ENCODE results near the gene SYCE3.
A peak's percentile ranks its signal among the peaks of the same experiment; 100 is the strongest.
"Not testable (repeated sequence)": the region's sequence is repeated elsewhere in the genome, so short reads cannot be mapped to it uniquely, and the experiment has no call there.

Gene SYCE3

DNA sequence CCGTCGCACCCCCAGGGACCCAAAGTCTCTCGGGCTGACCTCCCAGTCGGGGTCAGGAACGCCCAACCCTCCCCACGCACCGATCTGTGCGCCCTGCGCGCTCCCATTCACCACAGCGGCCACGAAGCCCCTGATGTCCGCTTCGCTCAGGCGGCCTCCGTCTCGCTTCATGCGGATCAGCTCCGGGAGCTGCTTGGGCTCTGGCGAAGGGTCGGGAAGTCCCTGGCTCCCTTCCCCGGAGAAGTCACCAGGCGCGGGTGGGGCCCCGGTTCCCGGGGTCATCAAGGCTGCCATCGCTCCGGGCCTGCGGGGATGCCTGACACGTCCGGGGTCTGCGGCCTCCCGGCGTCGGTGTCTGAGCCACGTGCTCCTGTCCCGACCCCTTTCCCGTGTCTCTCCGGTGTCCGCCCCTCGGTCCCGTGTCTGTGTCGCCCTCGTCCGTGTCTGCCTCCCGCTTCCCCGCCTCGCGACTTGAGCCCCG lies 33.3 kb downstream of the SYCE3 start:
- no peak for DNase-seq

- no peak for DNase-seq
Measured at GRCh38 chr22:50528682-50529415, 33.9 kb downstream of the SYCE3 start.

- DNase-seq: no peak
Measured at GRCh38 chr22:50527921-50528681, 34.6 kb downstream of the SYCE3 start.

DNA sequence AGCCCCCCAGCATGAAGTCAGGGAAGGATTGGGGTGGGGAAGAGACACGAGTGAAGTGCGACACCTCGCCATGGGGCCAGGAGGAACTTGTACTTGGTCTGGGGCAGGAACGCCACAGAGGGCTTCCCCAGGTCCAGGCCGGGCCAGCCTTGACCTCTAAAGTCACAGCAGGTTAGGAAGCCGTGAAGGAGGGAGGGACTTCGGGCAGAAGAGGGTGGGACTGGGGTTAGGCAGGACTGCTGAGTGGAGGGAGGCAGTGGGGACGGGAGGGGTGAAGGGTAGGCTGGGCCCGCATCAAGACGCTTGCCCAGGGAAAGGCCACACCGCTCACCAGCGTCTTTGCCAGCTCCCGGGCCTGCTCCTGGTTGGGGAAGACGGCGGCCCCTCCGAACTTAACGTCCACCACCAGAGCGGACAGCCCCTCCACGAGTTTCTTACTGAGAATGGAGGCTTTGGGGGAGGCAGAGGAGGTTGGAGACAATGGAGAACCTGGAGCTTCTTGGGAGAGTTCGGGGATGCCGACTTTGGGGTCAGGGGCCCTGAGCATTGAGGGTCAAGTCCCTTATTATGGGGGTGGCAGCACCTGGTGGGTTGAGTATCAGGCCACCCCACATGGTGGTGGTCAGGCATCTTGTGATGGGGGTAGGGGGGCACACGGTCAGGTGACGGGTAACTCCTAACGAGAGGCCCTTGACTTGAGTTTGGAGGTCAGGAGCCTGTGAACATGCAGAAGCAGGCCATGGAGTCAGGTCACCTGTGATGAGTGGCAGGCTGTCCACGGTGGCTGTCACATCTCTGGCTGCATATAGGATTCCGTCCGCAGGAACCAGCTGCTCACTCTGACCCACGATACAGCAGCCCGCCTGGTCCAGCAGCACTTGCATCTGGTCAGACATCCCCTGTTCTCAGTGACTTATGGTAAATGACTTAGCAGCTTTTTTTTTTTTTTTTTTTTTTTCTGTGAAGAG lies 35.6 kb downstream of the SYCE3 start:
- DNase-seq: peak; percentile 80

DNA sequence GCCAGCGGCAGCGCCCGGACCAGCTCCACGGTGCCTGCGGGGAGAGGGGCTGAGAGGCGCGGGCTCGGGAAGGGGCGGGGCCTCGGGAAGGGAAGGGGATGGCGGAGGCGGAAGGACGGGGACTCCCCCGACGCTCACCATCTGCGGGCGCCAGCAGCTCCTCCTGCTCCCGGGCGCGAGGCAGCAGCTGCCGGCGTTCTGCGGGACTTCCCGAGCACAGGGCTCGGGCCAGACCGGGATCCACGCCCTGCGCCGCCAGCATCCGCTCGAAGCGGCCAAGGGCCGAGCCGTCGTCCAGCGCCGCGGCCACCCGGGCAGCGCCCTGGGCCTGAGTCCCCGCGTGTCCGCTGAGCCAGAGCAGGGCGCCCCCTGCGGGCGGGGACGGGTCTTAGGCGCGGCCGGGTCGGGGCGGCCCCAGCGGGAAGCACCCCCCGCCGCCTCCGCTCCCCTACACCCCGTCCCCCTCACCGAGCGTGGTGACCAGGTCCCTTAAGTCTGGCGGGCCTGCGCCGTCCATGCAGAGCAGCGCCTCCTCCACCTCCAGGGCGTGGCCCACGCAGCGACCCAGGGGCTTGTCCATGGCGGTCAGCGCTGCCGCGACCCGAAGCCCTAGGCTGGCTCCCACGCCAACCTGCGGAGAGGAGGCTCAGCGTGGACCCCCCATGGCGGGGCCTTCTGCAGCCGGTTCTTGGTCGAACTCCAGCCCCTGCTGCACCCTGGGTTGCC lies 36.4 kb downstream of the SYCE3 start:
- DNase-seq: peak; percentile 91

DNA sequence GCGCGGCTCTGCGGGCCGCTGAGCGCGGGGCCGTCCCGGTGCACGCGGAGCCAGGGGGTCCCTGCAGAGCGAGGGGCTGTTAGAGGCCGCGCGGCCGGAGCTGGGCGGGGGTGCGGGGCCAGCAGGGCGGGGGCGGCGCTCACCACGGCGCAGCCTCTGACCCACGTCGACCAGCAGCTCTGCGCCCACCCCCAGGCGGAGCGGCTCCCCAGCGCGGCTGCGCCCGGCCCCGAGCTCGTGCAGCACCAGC lies 36.9 kb downstream of the SYCE3 start:
- no peak for DNase-seq

- DNase-seq: peak; percentile 98
Measured at GRCh38 chr22:50525104-50525857, 37.4 kb downstream of the SYCE3 start, which contains the start of gene SCO2. SCO2 (minus strand) TSS chr22:50525598; CDS start chr22:50524411, 1,187 bp downstream.

DNA sequence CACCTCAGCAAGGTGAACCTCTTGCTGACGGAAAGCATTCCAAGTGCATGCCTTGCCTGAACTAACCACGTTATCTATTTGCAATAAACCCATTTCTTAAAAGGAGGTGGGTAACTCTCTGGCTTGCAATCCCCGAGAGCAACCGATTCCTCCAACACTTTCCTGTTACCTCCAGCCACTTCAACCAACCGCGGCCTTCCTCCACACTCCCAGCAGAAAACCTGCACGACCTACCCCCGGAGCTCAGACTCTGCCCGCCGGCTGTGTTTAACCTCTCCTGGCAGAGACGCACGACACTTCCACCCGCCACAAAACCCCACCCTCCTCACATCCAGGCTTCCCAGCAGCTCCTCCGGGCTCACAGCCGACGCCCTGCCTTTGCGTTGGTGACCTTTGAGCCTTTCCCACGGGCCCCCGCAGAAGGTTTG lies 38.0 kb downstream of the SYCE3 start:
- peak; percentile 33 for DNase-seq

- DNase-seq: no peak
Measured at GRCh38 chr22:50523806-50524675, 38.7 kb downstream of the SYCE3 start.

GRCh38 chr22:50523458-50523805 lies 39.3 kb downstream of the SYCE3 start:
- DNase-seq: no peak

DNA sequence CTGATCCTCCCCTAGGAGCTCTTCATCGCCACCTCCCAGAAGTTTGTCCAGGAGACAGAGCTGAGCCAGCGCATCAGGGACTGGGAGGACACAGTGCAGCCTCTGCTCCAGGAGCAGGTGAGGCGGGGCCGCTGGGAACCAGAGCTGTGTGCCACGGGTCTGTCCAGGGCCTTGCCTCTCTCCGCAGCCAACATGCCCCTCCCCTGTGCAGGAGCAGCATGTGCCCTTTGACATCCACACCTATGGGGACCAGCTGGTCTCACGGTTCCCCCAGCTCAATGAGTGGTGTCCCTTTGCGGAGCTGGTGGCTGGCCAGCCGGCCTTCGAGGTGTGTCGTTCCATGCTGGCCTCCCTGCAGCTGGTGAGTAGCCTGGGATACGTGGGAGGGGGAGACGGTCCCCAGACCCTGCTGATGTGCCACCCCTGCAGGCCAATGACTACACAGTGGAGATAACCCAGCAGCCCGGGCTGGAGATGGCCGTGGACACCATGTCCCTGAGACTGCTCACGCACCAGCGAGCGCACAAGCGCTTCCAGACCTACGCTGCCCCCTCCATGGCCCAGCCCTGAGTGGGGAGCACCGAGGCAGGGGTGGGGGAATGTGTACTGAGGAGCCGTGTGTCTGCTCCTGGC lies 39.8 kb downstream of the SYCE3 start:
- DNase-seq: no peak

DNA sequence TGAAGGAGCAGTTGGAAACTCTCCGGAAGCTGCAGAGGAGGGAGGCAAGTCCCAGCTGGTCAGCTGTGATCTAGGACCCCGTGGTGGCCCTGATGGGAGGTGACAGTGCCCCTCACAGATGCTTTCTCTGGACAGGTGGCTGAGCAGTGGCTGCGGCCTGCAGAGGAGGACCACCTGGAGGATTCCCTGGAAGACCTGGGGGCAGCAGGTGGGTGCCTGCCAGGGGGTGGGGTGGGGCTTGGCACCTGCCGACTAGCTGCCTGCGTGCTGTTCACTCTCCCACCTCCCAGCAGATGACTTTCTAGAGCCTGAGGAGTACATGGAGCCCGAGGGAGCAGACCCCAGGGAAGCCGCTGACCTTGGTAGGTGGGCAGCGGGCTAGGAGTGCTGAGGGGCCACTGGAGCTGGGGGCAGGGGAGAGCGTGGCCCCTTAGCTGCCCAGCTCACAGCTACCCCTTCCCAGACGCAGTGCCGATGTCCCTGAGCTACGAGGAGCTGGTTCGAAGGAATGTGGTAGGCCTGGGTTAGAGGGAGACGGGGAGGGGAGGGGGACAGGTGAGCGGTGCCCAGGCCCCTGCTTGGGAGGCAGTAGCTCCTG lies 40.4 kb downstream of the SYCE3 start:
- DNase-seq: no peak

GRCh38 chr22:50521710-50522109 lies 41.0 kb downstream of the SYCE3 start:
- DNase-seq: no peak

GRCh38 chr22:50520826-50521453 lies 41.8 kb downstream of the SYCE3 start:
- DNase-seq: no peak

DNA sequence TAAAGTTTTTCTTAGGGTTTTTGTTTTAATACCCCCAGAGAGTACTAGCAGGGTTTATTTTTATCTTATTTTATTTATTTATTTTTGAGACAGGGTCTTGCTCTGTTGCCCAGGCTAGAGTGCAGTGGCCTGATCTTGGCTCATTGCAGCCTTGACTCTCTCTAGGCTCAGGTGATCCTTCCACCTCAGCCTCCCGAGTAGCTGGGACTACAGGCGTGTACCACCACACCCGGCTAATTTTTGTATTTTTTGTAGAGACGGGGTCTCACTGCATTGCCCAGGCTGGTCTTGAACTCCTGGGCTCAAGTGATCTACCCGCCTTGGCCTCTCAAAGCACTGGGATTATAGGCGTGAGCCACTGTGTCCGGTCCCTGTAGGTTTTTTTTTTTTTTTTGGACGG lies 42.5 kb downstream of the SYCE3 start:
- DNase-seq: not testable (repeated sequence)

GRCh38 chr22:50519151-50519550 lies 43.6 kb downstream of the SYCE3 start:
- DNase-seq: no peak

DNA sequence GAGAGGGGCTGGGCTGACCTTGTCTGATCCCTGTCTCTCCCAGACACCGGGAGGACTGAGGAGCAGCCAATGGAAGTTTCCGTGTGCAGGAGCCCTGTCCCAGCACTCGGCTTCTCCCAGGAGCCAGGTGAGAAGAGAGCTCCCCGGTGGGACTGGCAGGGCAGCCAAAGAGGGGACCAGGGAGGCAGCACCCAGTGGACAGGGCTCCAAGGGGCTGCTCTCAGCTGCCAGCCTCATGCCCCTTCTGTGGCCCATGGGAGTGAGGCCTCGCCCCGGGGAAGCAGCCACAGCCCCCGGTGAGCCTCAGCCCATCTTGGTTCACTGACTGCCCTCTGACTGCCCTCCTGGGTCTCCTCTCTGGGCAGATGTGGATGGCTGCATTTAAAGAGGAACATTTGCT lies 44.1 kb downstream of the SYCE3 start:
- no peak for DNase-seq

DNA sequence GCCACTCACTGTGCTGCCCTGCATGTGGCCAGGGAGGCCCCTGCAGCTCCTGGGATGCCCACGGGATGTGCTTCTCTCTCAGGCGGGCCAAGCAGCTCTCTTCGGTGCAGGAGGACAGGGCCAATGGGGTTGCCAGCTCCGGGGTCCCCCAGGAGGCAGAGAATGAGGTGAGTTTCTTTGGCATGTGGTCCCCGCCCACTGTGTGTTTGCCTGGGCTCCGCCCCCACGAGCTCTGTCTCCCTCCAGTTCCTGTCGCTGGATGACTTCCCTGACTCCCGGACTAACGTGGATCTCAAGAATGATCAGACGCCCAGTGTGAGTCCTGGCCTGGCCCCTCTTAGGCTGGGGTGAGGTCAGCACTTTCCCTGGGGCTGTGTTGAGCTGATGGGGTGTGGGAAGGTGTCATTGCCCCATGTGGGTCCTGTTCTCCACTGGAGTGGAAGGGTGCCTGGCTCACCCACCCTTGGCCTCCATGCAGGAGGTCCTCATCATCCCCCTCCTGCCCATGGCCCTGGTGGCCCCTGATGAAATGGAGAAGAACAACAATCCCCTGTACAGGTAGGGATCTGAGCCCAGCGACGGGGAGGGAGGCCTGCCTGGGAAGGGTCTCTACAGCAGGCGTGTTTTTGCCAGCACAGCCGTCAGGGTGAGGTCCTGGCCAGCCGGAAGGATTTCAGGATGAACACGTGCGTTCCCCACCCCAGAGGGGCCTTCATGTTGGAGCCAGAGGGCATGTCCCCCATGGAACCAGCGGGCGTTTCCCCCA lies 45.0 kb downstream of the SYCE3 start:
- no peak for DNase-seq

DNA sequence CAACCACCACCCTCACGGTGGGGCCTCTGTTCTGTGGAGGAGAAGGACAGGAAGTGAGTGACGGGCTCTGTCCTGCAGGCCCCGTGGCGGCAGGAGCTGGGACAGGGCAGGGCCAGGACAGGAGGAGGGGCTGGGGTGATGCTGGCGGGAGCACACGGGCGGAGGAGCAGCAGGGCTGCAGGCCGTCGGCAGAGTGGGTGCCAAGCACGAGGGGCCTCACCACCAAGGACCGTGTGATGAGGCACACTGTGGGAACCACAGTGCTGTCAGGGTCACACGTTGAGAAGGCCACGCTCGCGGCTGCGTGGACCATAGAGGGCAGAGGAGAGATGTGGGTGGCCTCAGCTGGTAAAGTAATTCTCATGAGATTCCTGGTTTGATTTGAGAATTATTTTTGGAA lies 45.8 kb downstream of the SYCE3 start:
- no peak for DNase-seq

Data from activated CD4-positive, alpha-beta T cell treated with anti-CD3 and anti-CD28 coated beads, Interleukin-2, amount 50 U/mL, for 16 hours (primary cell).